GM12878 (cell line): Measurements from ENCODE around the gene OR51B4. TPM values are rescaled to one million over a fixed set of nuclear protein-coding genes. Genes with fewer than 3 reads are reported as not detected.

Experiments used
- ATAC-seq: fragments of 200-7000 bp; cut with Tn5 transposase; 3 replicates; pipeline ENCODE4 v1.9.1; 2020; ENCODE audit warnings: mild to moderate bottlenecking, moderate library complexity
- BruUV-seq: library from RNA; stranded (reverse); fragments of 400-500 nt; replicated peaks from 2 replicates; lab custom pipeline; 2021; lab: Mats Ljungman, UMichigan
- CTCF ChIA-PET: fragments of 300-600 bp; sonication (Branson Sonifier 250); formaldehyde crosslinking; extraction: SDS; loops from one replicate; lab custom pipeline; 2021; ENCODE audit warnings: inconsistent platforms; lab: Yijun Ruan, JAX
- POLR2A ChIA-PET: fragments of 350-600 bp; formaldehyde crosslinking; extraction: SDS; loops from one replicate; lab custom pipeline; 2021; ENCODE audit warnings: inconsistent platforms; lab: Charles Lee
- RAD21 ChIA-PET: fragments of 300-600 bp; sonication (Branson Sonifier 250); formaldehyde crosslinking; loops from one replicate; lab custom pipeline; 2023; ENCODE audit warnings: antibody characterized with exemption; ENCODE audit not compliant: unreplicated experiment; lab: Charles Lee
- SMC1A ChIA-PET: fragments of 300-600 bp; sonication (Branson Sonifier 250); formaldehyde crosslinking; loops from one replicate; lab custom pipeline; 2023; ENCODE audit not compliant: unreplicated experiment, uncharacterized antibody; lab: Charles Lee
- DNase-seq: peaks from one replicate; pipeline ENCODE4 v3.0.0-alpha.2; 2011; ENCODE audit warnings: low read depth, low spot score
- FAIRE-seq: peaks from 3 replicates; lab custom pipeline; 2011; peaks lifted over from hg19 to GRCh38; lab: Jason Lieb, UNC
- H2AFZ ChIP-seq: 2 replicates; pipeline ENCODE4 v1.6.0; 2011; ENCODE audit warnings: low read depth, low read length, control low read depth; ENCODE audit not compliant: control insufficient read depth
- H3K27ac ChIP-seq: 2 replicates; pipeline ENCODE4 v1.5.1; 2011; ENCODE audit warnings: control low read depth; ENCODE audit not compliant: control insufficient read depth, insufficient read depth
- H3K27me3 ChIP-seq, 2 experiments: replicated peaks in 1 of 2; 2 replicates each; pipeline versions ENCODE4 v1.6.0 to v1.6.1; 2011; ENCODE audit warnings: low read length in 1 of 2; ENCODE audit not compliant: control insufficient read depth in 2 of 2, insufficient read depth in 2 of 2
- H3K36me3 ChIP-seq, 2 experiments: 2 replicates each; pipeline ENCODE4 v1.5.1; 2011; ENCODE audit warnings: low read length in 1 of 2; ENCODE audit not compliant: control insufficient read depth in 2 of 2, insufficient read depth in 2 of 2
- H3K4me1 ChIP-seq: 2 replicates; pipeline ENCODE4 v1.6.1; 2011; ENCODE audit warnings: mild to moderate bottlenecking, low read length, moderate library complexity, mixed read lengths; ENCODE audit not compliant: control insufficient read depth, insufficient read depth
- H3K4me2 ChIP-seq: 2 replicates; pipeline ENCODE4 v1.6.0; 2011; ENCODE audit warnings: control low read depth; ENCODE audit not compliant: control insufficient read depth, insufficient read depth
- H3K4me3 ChIP-seq: fragments of 200-600 bp; sonication (generic); 2 replicates; pipeline ENCODE4 v1.5.1; 2016
- H3K79me2 ChIP-seq: 2 replicates; pipeline ENCODE4 v1.6.0; 2011; ENCODE audit warnings: low read length; ENCODE audit not compliant: control insufficient read depth, insufficient read depth
- H3K9ac ChIP-seq: 2 replicates; pipeline ENCODE4 v1.8.0; 2011; ENCODE audit warnings: low read length, control low read depth, mixed read lengths; ENCODE audit not compliant: control insufficient read depth, insufficient read depth
- H3K9me3 ChIP-seq: replicated peaks from 3 replicates; pipeline ENCODE4 v1.5.1; 2011; ENCODE audit warnings: mild to moderate bottlenecking, low read length; ENCODE audit not compliant: control insufficient read depth, insufficient read depth
- H4K20me1 ChIP-seq: 2 replicates; pipeline ENCODE4 v1.6.0; 2011; ENCODE audit not compliant: control insufficient read depth, insufficient read depth
- ASH2L ChIP-seq: fragments of 300-600, 200-600 bp; sonication (generic); IDR thresholded peaks from 2 replicates; pipeline ENCODE4 v1.6.1; 2017; ENCODE audit warnings: low read depth, mild to moderate bottlenecking, borderline replicate concordance
- BRCA1 ChIP-seq: IDR thresholded peaks from 2 replicates; pipeline ENCODE4 v1.6.1; 2011; ENCODE audit warnings: low read depth, low read length, improper control_type of control experiment
- CBFB ChIP-seq: IDR thresholded peaks from 2 replicates; pipeline ENCODE4 v1.6.1; 2016; ENCODE audit warnings: antibody characterized with exemption, low read depth
- CBX5 ChIP-seq: sonication (generic); IDR thresholded peaks from 2 replicates; pipeline ENCODE4 v1.6.1; 2016; ENCODE audit warnings: low read depth, moderate library complexity, mild to moderate bottlenecking, inconsistent platforms
- DPF2 ChIP-seq: fragments of 450-650 bp; IDR thresholded peaks from 2 replicates; pipeline ENCODE4 v1.6.1; 2017; ENCODE audit warnings: mild to moderate bottlenecking
- FOS ChIP-seq: IDR thresholded peaks from 3 replicates; pipeline ENCODE4 v1.6.1; 2011; ENCODE audit warnings: borderline replicate concordance; ENCODE audit not compliant: insufficient read length; ENCODE audit errors: extremely low read depth
- HDAC2 ChIP-seq: fragments of 200-600 bp; sonication (generic); IDR thresholded peaks from 2 replicates; pipeline ENCODE4 v1.6.1; 2017
- HDAC6 ChIP-seq: fragments of 200-600 bp; sonication (generic); IDR thresholded peaks from one replicate; pipeline ENCODE4 v1.8.0; 2017; ENCODE audit warnings: antibody characterized with exemption; ENCODE audit not compliant: unreplicated experiment
- KLF5 ChIP-seq: fragments of 450-650 bp; IDR thresholded peaks from 2 replicates; pipeline ENCODE4 v1.6.1; 2014; ENCODE audit warnings: mild to moderate bottlenecking; ENCODE audit not compliant: partially characterized antibody
- MYC ChIP-seq: IDR thresholded peaks from 2 replicates; pipeline ENCODE4 v1.6.1; 2011; ENCODE audit warnings: mild to moderate bottlenecking, low read length, moderate library complexity, inconsistent platforms; ENCODE audit not compliant: insufficient read depth, insufficient replicate concordance, insufficient read length, severe bottlenecking
- RAD51 ChIP-seq: fragments of 450-650 bp; IDR thresholded peaks from 2 replicates; pipeline ENCODE4 v1.6.1; 2016; ENCODE audit warnings: moderate library complexity, mild to moderate bottlenecking, inconsistent platforms
- RELA ChIP-seq: fragments of 450-650 bp; IDR thresholded peaks from 2 replicates; pipeline ENCODE4 v1.8.0; 2014; ENCODE audit warnings: borderline replicate concordance; ENCODE audit not compliant: partially characterized antibody
- SMC3 ChIP-seq: IDR thresholded peaks from 2 replicates; pipeline ENCODE4 v1.6.1; 2011; ENCODE audit warnings: low read length, improper control_type of control experiment, borderline replicate concordance
- SP1 ChIP-seq: IDR thresholded peaks from one replicate; pipeline ENCODE4 v1.6.1; 2011; ENCODE audit warnings: low read depth, low read length
- SRF ChIP-seq, 2 experiments: IDR thresholded peaks; 2 replicates each; pipeline ENCODE4 v1.6.1; 2011; ENCODE audit warnings: low read depth in 2 of 2, low read length in 2 of 2, mild to moderate bottlenecking in 1 of 2, moderate library complexity in 1 of 2
- TARDBP ChIP-seq: IDR thresholded peaks from 2 replicates; pipeline ENCODE4 v1.6.1; 2016; ENCODE audit warnings: borderline replicate concordance
- TCF3 ChIP-seq: IDR thresholded peaks from 2 replicates; pipeline ENCODE4 v1.6.1; 2012; ENCODE audit warnings: low read depth, mild to moderate bottlenecking, low read length, borderline replicate concordance; ENCODE audit not compliant: insufficient read depth
- YBX1 ChIP-seq: fragments of 450-650 bp; IDR thresholded peaks from 2 replicates; pipeline ENCODE4 v1.6.1; 2016; ENCODE audit warnings: antibody characterized with exemption
- YY1 ChIP-seq: IDR thresholded peaks from 2 replicates; pipeline ENCODE4 v1.6.1; 2011; ENCODE audit warnings: low read depth, mild to moderate bottlenecking, low read length
- ZNF384 ChIP-seq: IDR thresholded peaks from 2 replicates; pipeline ENCODE4 v1.6.1; 2012; ENCODE audit warnings: low read depth, mild to moderate bottlenecking, low read length, improper control_type of control experiment, borderline replicate concordance
- ZSCAN29 ChIP-seq: fragments of 450-650 bp; IDR thresholded peaks from 2 replicates; pipeline ENCODE4 v1.6.1; 2017; ENCODE audit warnings: mild to moderate bottlenecking, moderate library complexity
- WGBS: methylation state at CpG from one replicate; pipeline ENCODE4 v1.1.6; 2016; ENCODE audit warnings: low lambda C conversion rate; ENCODE audit not compliant: insufficient replicate concordance, insufficient coverage; ENCODE audit errors: missing lambda C conversion rate; 5-methylcytosine and 5-hydroxymethylcytosine counted together
- in situ Hi-C: fragments of 300-500 bp; cut with MboI; formaldehyde crosslinking; loops from 9 replicates; pipeline ENCODE4 v1.14.3; 2018; ENCODE audit warnings: mixed read lengths
- intact Hi-C: fragments of 100-400 bp; cut with micrococcal nuclease; formaldehyde crosslinking; loops from one replicate; pipeline ENCODE4 v1.14.2; 2022; ENCODE audit not compliant: unreplicated experiment
- polyA plus RNA-seq, 11 experiments: library from polyadenylated mRNA; depleted of rRNA in 4 of 11; unstranded in 6 of 11; stranded (reverse) in 5 of 11; fragments of >200 nt; fragmentation: Nextera tagmentation in 4 of 11; fragmentation: Illumina TruSeq in 1 of 11; extraction: Ambion mirVana in 4 of 11; extraction: Trizol in 1 of 11; gene quantifications; 1 replicate in 1 of 11; 2 replicates in 10 of 11; pipeline versions ENCODE4 v1.2.1 to v1.2.3, GENCODE V29; 2011 to 2016; ENCODE audit warnings: inconsistent platforms in 2 of 11, missing spikeins in 2 of 11, low read depth in 1 of 11
- total RNA-seq, 4 experiments: library from RNA; depleted of rRNA in 3 of 4; stranded (reverse); fragments of >200 nt in 3 of 4; fragmentation: Illumina TruSeq in 1 of 4; extraction: Trizol in 1 of 4; gene quantifications; 2 replicates each; pipeline versions ENCODE4 v1.2.1 to v1.2.3, GENCODE V29; 2013 to 2021
- TF ChIP-seq, protein P1 (sequence below): fragments of 450-650 bp; IDR thresholded peaks from 2 replicates; pipeline ENCODE4 v1.6.1; 2016; ENCODE audit warnings: mild to moderate bottlenecking, moderate library complexity, borderline replicate concordance

OR51B4 gene
- total and polyA plus RNA-seq, 10 of the 15 experiments (the other 5 are each of a cell fraction or from before 2014, with no cell fraction given): 0.23 to 2.1 TPM; not detected in 8

DNA sequence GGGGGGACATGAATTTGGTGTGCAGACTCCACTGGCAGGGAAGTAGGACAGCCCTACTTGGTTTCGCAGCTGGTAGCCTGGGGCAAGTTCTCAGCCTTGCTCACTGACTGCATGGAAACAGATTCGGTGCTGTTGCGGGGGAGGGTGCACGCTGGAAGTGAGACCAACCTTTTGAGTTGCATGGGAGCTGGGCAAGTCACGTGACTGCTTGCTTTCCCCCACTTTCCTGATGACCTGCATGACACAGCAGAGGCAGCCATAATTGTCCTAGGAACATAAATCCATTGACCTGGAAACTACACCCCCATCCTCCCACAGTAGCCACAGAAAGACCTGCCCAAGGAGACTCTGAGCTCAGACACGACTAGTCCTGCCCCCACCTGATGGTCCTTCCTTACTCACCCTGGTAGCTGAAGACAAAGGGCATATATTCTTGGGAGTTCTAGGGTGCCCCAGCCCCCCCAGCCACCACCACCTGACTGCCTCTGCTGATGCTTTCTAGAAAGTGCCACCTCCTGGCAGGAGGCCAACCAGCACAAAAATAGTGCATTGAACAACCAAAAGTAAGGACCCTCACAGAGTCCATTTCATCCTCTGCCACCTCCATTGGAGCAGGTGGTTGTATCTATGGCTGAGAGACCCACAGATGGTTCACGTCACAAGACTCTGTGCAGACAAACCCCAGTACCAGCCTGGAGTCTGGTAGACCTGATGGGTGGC, 43.0 kb downstream of the OR51B4 start (continued):
- TF ChIP-seq HDAC6 (no peak), ZSCAN29 (no peak), MYC (no peak), HDAC2 (no peak), BRCA1 (no peak), SRF (IDR thresholded peaks at IDR 0.05; ENCODE audit: low read depth in 2 of 2, low read length in 2 of 2) (no peak), SP1 (no peak), YY1 (no peak), CBX5 (no peak), DPF2 (no peak), TARDBP (no peak)

DNA sequence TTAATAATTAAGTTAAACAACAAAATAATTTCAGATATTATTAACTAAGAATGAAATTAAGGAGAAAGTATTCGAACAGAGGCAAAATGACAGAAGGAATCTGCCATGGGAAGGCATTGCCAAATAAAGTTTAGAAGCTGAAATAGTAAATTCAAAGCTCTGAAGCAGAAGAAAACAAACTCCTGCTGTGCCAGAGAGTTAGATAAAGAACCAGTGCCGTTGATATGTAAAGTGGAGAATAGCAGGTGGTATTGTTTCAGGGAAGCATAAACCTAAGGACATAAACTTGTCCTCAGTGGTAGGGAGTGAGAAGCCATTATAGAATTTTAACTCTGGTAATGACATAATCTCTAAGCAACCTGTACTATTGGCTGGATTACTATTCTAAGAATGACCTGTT, 44.5 kb downstream of the OR51B4 start:
- FAIRE-seq (no peak), DNase-seq (no peak), ATAC-seq (no peak)
- no peaks in the 10 kb centered on the region for H3K27me3 ChIP-seq
- ChIA-PET POLR2A (no interaction called here), CTCF (no interaction called here), RAD21 (no interaction called here), SMC1A (no interaction called here)
- no peak overlapping the region for H3K9ac ChIP-seq
- H3K79me2 ChIP-seq: no peaks in the 10 kb centered on the region
- H3K36me3 ChIP-seq: no peaks in the 10 kb centered on the region
- H3K27ac ChIP-seq: no peak overlapping the region
- H3K4me1 ChIP-seq: no peaks in the 10 kb centered on the region
- intact Hi-C loops (no loop called here), in situ Hi-C loops (no loop called here)
- BruUV-seq: no TSS peak
- no peak overlapping the region for H3K4me2 ChIP-seq
- H3K4me3 ChIP-seq: no peak overlapping the region
- 8% methylated on average over 2 of the region's 2 CpGs for WGBS
- no peaks in the 10 kb centered on the region for H3K9me3 ChIP-seq
- H4K20me1 ChIP-seq: no peaks in the 10 kb centered on the region
- no peak overlapping the region for H2AFZ ChIP-seq
- TF ChIP-seq RELA (no peak), ASH2L (no peak), RAD51 (no peak), YBX1 (no peak), TCF3 (no peak), ZNF384 (no peak), KLF5 (no peak), FOS (no peak), CBFB (no peak), SMC3 (no peak)
- TF ChIP-seq, protein P1, sequence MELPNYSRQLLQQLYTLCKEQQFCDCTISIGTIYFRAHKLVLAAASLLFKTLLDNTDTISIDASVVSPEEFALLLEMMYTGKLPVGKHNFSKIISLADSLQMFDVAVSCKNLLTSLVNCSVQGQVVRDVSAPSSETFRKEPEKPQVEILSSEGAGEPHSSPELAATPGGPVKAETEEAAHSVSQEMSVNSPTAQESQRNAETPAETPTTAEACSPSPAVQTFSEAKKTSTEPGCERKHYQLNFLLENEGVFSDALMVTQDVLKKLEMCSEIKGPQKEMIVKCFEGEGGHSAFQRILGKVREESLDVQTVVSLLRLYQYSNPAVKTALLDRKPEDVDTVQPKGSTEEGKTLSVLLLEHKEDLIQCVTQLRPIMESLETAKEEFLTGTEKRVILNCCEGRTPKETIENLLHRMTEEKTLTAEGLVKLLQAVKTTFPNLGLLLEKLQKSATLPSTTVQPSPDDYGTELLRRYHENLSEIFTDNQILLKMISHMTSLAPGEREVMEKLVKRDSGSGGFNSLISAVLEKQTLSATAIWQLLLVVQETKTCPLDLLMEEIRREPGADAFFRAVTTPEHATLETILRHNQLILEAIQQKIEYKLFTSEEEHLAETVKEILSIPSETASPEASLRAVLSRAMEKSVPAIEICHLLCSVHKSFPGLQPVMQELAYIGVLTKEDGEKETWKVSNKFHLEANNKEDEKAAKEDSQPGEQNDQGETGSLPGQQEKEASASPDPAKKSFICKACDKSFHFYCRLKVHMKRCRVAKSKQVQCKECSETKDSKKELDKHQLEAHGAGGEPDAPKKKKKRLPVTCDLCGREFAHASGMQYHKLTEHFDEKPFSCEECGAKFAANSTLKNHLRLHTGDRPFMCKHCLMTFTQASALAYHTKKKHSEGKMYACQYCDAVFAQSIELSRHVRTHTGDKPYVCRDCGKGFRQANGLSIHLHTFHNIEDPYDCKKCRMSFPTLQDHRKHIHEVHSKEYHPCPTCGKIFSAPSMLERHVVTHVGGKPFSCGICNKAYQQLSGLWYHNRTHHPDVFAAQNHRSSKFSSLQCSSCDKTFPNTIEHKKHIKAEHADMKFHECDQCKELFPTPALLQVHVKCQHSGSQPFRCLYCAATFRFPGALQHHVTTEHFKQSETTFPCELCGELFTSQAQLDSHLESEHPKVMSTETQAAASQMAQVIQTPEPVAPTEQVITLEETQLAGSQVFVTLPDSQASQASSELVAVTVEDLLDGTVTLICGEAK: no peak
